Peyer's patch (tissue), 4 donors: ENCODE results near the gene SPATA3.

Experiments used
- CTCF ChIP-seq, 6 experiments: fragments of 450-650 bp in 4 of 6; fragments of 200-600 bp in 2 of 6; sonication (generic) in 1 of 6; IDR thresholded peaks; one replicate each; pipeline ENCODE4 v1.5.1; 2017 to 2019; ENCODE audit warnings: antibody characterized with exemption in 6 of 6, mild to moderate bottlenecking in 3 of 6, moderate library complexity in 1 of 6
- POLR2A ChIP-seq, 2 donors: fragments of 450-650 bp; IDR thresholded peaks; one replicate each; pipeline ENCODE4 v1.5.1; 2017; ENCODE audit warnings: antibody characterized with exemption in 2 of 2, mild to moderate bottlenecking in 2 of 2, moderate library complexity in 2 of 2

GRCh38 chr2:231039294-231039664 is 43.4 kb downstream of the SPATA3 start:
- no peak for TF ChIP-seq POLR2A (IDR thresholded peaks at IDR 0.05)
- TF ChIP-seq CTCF (IDR thresholded peaks at IDR 0.05): no peak
